HEK293 (cell line): ENCODE measurements around the gene CCDC141.

ENCODE experiments used
- CTCF ChIA-PET: fragments of 350-600 bp; formaldehyde crosslinking; extraction: SDS; loops from one replicate; lab custom pipeline; 2021; ENCODE audit warnings: antibody characterized with exemption; lab: Yijun Ruan, JAX
- POLR2A ChIA-PET: fragments of 300-600 bp; formaldehyde crosslinking; extraction: SDS; loops from one replicate; lab custom pipeline; 2020; ENCODE audit warnings: antibody characterized with exemption, inconsistent platforms; lab: Yijun Ruan, JAX
- H3K27ac ChIP-seq: fragments of 200-500 bp; sonication (Bioruptor generic); 2 replicates; pipeline ENCODE4 v1.5.1; 2014; ENCODE audit warnings: low read depth, low read length, control low read depth, inconsistent platforms; ENCODE audit errors: extremely low read depth
- H3K36me3 ChIP-seq, 2 experiments: fragments of 200-500 bp in 1 of 2; sonication (Bioruptor generic) in 1 of 2; 1 replicate in 1 of 2; 2 replicates in 1 of 2; pipeline ENCODE4 v1.5.1; 2014 to 2017; ENCODE audit warnings: inconsistent platforms in 2 of 2, low read length in 2 of 2; ENCODE audit not compliant: control insufficient read depth in 2 of 2, insufficient read depth in 1 of 2
- H3K4me1 ChIP-seq: fragments of 200-500 bp; sonication (Bioruptor generic); 2 replicates; pipeline ENCODE4 v1.5.1; 2014; ENCODE audit warnings: mild to moderate bottlenecking, low read length, inconsistent platforms; ENCODE audit not compliant: control insufficient read depth, insufficient read depth
- H3K4me3 ChIP-seq: 2 replicates; pipeline ENCODE4 v1.5.1; 2011; ENCODE audit warnings: low read depth, mild to moderate bottlenecking, control low read depth, low read length, moderate library complexity
- H3K9me3 ChIP-seq: fragments of 200-500 bp; sonication (Bioruptor generic); 2 replicates; pipeline ENCODE4 v1.5.1; 2014; ENCODE audit warnings: low read depth, low read length, inconsistent platforms; ENCODE audit not compliant: control insufficient read depth, insufficient read depth
- HOXC10 ChIP-seq: sonication (generic); formaldehyde crosslinking; IDR thresholded peaks from 2 replicates; pipeline ENCODE4 v1.8.1; 2023; ENCODE audit warnings: mild to moderate bottlenecking, missing genetic modification reagents
- KLF8 ChIP-seq: fragments of 450-650 bp; formaldehyde crosslinking; IDR thresholded peaks from 2 replicates; pipeline ENCODE4 v1.5.1; 2016; ENCODE audit warnings: missing biosample characterization, missing genetic modification characterization
- REPIN1 ChIP-seq: fragments of 450-650 bp; formaldehyde crosslinking; IDR thresholded peaks from 2 replicates; pipeline ENCODE4 v1.5.1; 2017; ENCODE audit warnings: missing biosample characterization, missing genetic modification characterization, low read depth
- ZBTB48 ChIP-seq: fragments of 450-650 bp; formaldehyde crosslinking; IDR thresholded peaks from 2 replicates; pipeline ENCODE4 v1.5.1; 2016; ENCODE audit warnings: missing biosample characterization, missing genetic modification characterization
- ZBTB49 ChIP-seq: fragments of 450-650 bp; formaldehyde crosslinking; IDR thresholded peaks from 2 replicates; pipeline ENCODE4 v1.5.1; 2016; ENCODE audit warnings: missing biosample characterization, missing genetic modification characterization, low read depth
- ZFHX2 ChIP-seq: fragments of 450-650 bp; formaldehyde crosslinking; conservative IDR thresholded peaks from 2 replicates; pipeline ENCODE4 v1.5.1; 2016; ENCODE audit warnings: missing biosample characterization, missing genetic modification characterization
- ZNF140 ChIP-seq: fragments of 450-650 bp; formaldehyde crosslinking; IDR thresholded peaks from 2 replicates; pipeline ENCODE4 v1.5.1; 2016; ENCODE audit warnings: missing biosample characterization, missing genetic modification characterization
- ZNF26 ChIP-seq: fragments of 450-650 bp; formaldehyde crosslinking; IDR thresholded peaks from 2 replicates; pipeline ENCODE4 v1.5.1; 2016; ENCODE audit warnings: missing biosample characterization, missing genetic modification characterization
- ZNF335 ChIP-seq: fragments of 450-650 bp; formaldehyde crosslinking; conservative IDR thresholded peaks from 2 replicates; pipeline ENCODE4 v1.5.1; 2016; ENCODE audit warnings: missing biosample characterization, missing genetic modification characterization
- ZNF426 ChIP-seq: fragments of 450-650 bp; formaldehyde crosslinking; IDR thresholded peaks from 2 replicates; pipeline ENCODE4 v1.5.1; 2017; ENCODE audit warnings: missing biosample characterization, missing genetic modification characterization, mild to moderate bottlenecking, inconsistent platforms, moderate library complexity
- ZNF433 ChIP-seq: fragments of 450-650 bp; formaldehyde crosslinking; IDR thresholded peaks from 2 replicates; pipeline ENCODE4 v1.5.1; 2016; ENCODE audit warnings: missing biosample characterization, missing genetic modification characterization, low read depth
- ZNF48 ChIP-seq: fragments of 450-650 bp; formaldehyde crosslinking; IDR thresholded peaks from 2 replicates; pipeline ENCODE4 v1.5.1; 2016; ENCODE audit warnings: missing biosample characterization, missing genetic modification characterization
- ZNF548 ChIP-seq: fragments of 450-650 bp; formaldehyde crosslinking; IDR thresholded peaks from 2 replicates; pipeline ENCODE4 v1.5.1; 2016; ENCODE audit warnings: missing biosample characterization, missing genetic modification characterization
- ZNF658 ChIP-seq: fragments of 450-650 bp; formaldehyde crosslinking; IDR thresholded peaks from 2 replicates; pipeline ENCODE4; 2016; ENCODE audit warnings: missing biosample characterization, missing genetic modification characterization
- ZNF670 ChIP-seq: fragments of 450-650 bp; formaldehyde crosslinking; IDR thresholded peaks from 2 replicates; pipeline ENCODE4 v1.5.1; 2016; ENCODE audit warnings: missing biosample characterization, missing genetic modification characterization, low read depth
- ZNF704 ChIP-seq: fragments of 450-650 bp; formaldehyde crosslinking; IDR thresholded peaks from 2 replicates; pipeline ENCODE4 v1.5.1; 2016; ENCODE audit warnings: missing biosample characterization, missing genetic modification characterization
- ZNF776 ChIP-seq: fragments of 450-650 bp; formaldehyde crosslinking; IDR thresholded peaks from 2 replicates; pipeline ENCODE4 v1.5.0; 2017; ENCODE audit warnings: missing biosample characterization, missing genetic modification characterization, borderline replicate concordance
- ZSCAN4 ChIP-seq: fragments of 450-650 bp; formaldehyde crosslinking; IDR thresholded peaks from 2 replicates; pipeline ENCODE4 v1.5.1; 2017; ENCODE audit warnings: missing biosample characterization, missing genetic modification characterization

Gene CCDC141

GRCh38 chr2:178905261-178905660 lies 144.7 kb downstream of the CCDC141 start:
- POLR2A ChIA-PET = no interaction called here
- Histone ChIP-seq H3K36me3 (no peaks in the 10 kb centered on the region), H3K4me3 (no peak overlapping the region), H3K27ac (no peak overlapping the region), H3K4me1 (no peaks in the 10 kb centered on the region), H3K9me3 (no peaks in the 10 kb centered on the region)
- CTCF ChIA-PET = interaction anchor here (0.8 to 1.9 kb wide), 4 partner anchors 8 to 109 kb away, joined by 3 to 6 read pairs (median 5); no protein-coding TSS in a partner anchor
- TF ChIP-seq ZNF26 (tag by site-specific recombination) = no peak

GRCh38 chr2:178899656-178900055 lies 150.3 kb downstream of the CCDC141 start:
- TF ChIP-seq HOXC10 (CRISPR knock-in tag) (no peak), ZNF670 (no peak), KLF8 (tag by site-specific recombination) (no peak)
- Histone ChIP-seq H3K4me1 (no peaks in the 10 kb centered on the region), H3K36me3 (no peaks in the 10 kb centered on the region), H3K9me3 (no peaks in the 10 kb centered on the region), H3K27ac (no peak overlapping the region), H3K4me3 (no peak overlapping the region)
- ChIA-PET CTCF (interaction anchor here (2.4 kb wide), 1 partner anchor 8 kb away, joined by 9 read pairs; no protein-coding TSS in a partner anchor), POLR2A (no interaction called here)

- ChIA-PET POLR2A (no interaction called here), CTCF (no interaction called here)
- H3K27ac ChIP-seq = no peak overlapping the region
- H3K4me3 ChIP-seq = no peak overlapping the region
- H3K4me1 ChIP-seq = no peaks in the 10 kb centered on the region
- no peak for TF ChIP-seq ZSCAN4
- H3K9me3 ChIP-seq = no peaks in the 10 kb centered on the region
- no peaks in the 10 kb centered on the region for H3K36me3 ChIP-seq
These were observed 154.1 kb downstream of the CCDC141 start for GRCh38 chr2:178895872-178896271.

GRCh38 chr2:178895171-178895570 lies 154.8 kb downstream of the CCDC141 start:
- ChIA-PET POLR2A (no interaction called here), CTCF (no interaction called here)
- H3K27ac ChIP-seq = no peak overlapping the region
- H3K4me3 ChIP-seq = no peak overlapping the region
- TF ChIP-seq ZNF426 (tag by site-specific recombination) (no peak), ZNF670 (no peak), ZNF776 (no peak), ZNF433 (tag by site-specific recombination) (no peak), ZNF704 (tag by site-specific recombination) (no peak), ZNF548 (tag by site-specific recombination) (no peak), ZFHX2 (tag by site-specific recombination) (no peak), ZBTB48 (tag by site-specific recombination) (no peak), ZNF140 (tag by site-specific recombination) (no peak), ZBTB49 (tag by site-specific recombination) (no peak), ZNF48 (no peak), ZNF658 (tag by site-specific recombination) (no peak), ZNF335 (tag by site-specific recombination) (no peak), REPIN1 (tag by site-specific recombination) (no peak)
- TF ChIP-seq, all 188 proteins: peak for 0
- H3K9me3 ChIP-seq = no peaks in the 10 kb centered on the region
- no peaks in the 10 kb centered on the region for H3K36me3 ChIP-seq
- H3K4me1 ChIP-seq = no peaks in the 10 kb centered on the region
